Body of pancreas (tissue), 4 donors: ENCODE data around the gene TOGARAM2. TPM values are rescaled to one million over a fixed set of nuclear protein-coding genes. Genes with fewer than 3 reads are reported as not detected.
A peak's percentile ranks its signal among the peaks of the same experiment; 100 is the strongest.

ENCODE experiments used
- ATAC-seq: fragments of 150-250 bp; one replicate; pipeline ENCODE4 v1.9.1; 2016
- DNase-seq, 4 donors: peaks; one replicate each; pipeline ENCODE4 v3.0.0-alpha.2; 2019
- H3K27ac ChIP-seq, 4 donors: fragments of 200-600 bp; sonication (generic); 1 replicate in 3 of 4; 2 replicates in 1 of 4; pipeline versions ENCODE4 v1.5.1 to v1.6.1; 2016 to 2019; ENCODE audit warnings: mild to moderate bottlenecking in 1 of 4, mixed read lengths in 1 of 4, moderate library complexity in 1 of 4
- H3K27me3 ChIP-seq, 2 donors: fragments of 200-600 bp; sonication (generic); one replicate each; pipeline ENCODE4 v1.6.0; 2016; ENCODE audit warnings: mild to moderate bottlenecking in 1 of 2
- H3K36me3 ChIP-seq, 2 donors: fragments of 200-600 bp; sonication (generic); replicated peaks in 1 of 2; 2 replicates each; pipeline ENCODE4 v1.5.1; 2016; ENCODE audit warnings: low read depth in 2 of 2; ENCODE audit not compliant: insufficient read depth in 1 of 2
- H3K4me1 ChIP-seq: fragments of 200-600 bp; sonication (generic); one replicate; pipeline ENCODE4 v1.6.0; 2016
- H3K4me3 ChIP-seq, 2 donors: fragments of 200-600 bp; sonication (generic); 1 replicate in 1 of 2; 2 replicates in 1 of 2; pipeline ENCODE4 v1.5.1; 2016 to 2019
- H3K9me3 ChIP-seq, 3 donors: fragments of 200-600 bp; sonication (generic); 1 replicate in 2 of 3; 2 replicates in 1 of 3; pipeline ENCODE4 v1.5.1; 2016
- CTCF ChIP-seq, 7 experiments: fragments of 450-650 bp in 4 of 7; fragments of 200-600 bp in 3 of 7; sonication (generic) in 3 of 7; IDR thresholded peaks; one replicate each; pipeline ENCODE4 v1.5.1; 2016 to 2019; ENCODE audit warnings: antibody characterized with exemption in 7 of 7
- POLR2A ChIP-seq, 3 donors: fragments of 450-650 bp; IDR thresholded peaks; one replicate each; pipeline ENCODE4 v1.6.1; 2016; ENCODE audit warnings: antibody characterized with exemption in 3 of 3, mild to moderate bottlenecking in 2 of 3
- WGBS, 2 donors: methylation state at CpG; one replicate each; pipeline ENCODE4 v1.1.5; 2017; 5-methylcytosine and 5-hydroxymethylcytosine counted together
- intact Hi-C: fragments of 100-400 bp; cut with DNase I; formaldehyde crosslinking; loops from one replicate; pipeline ENCODE4 v1.15.1; 2023
- total RNA-seq, 2 donors: library from RNA; depleted of rRNA; stranded (reverse); fragments of >200 nt; gene quantifications; one replicate each; pipeline ENCODE4 v1.1.0, GENCODE V29; 2016

The TOGARAM2 gene
- total RNA-seq, 2 donors from 2014 or later, result 0.26 TPM; not detected in 1

GRCh38 chr2:29000481-29000880 lies 19.4 kb downstream of the TOGARAM2 start:
- H3K4me3 ChIP-seq, result no peak overlapping the region

GRCh38 chr2:29000956-29001355 lies 19.9 kb downstream of the TOGARAM2 start:
- TF ChIP-seq POLR2A (IDR thresholded peaks at IDR 0.05) (no peak), CTCF (IDR thresholded peaks at IDR 0.05) (no peak)
- no peaks in the 10 kb centered on the region for H3K27me3 ChIP-seq
- 72 to 73% methylated on average over 5 of the region's 5 CpGs for WGBS, 2 donors
- H3K4me3 ChIP-seq, result no peak overlapping the region
- ATAC-seq (no peak), DNase-seq (no peak)
- H3K9me3 ChIP-seq, result no peaks in the 10 kb centered on the region
- intact Hi-C loops, result no loop called here
- no peaks in the 10 kb centered on the region for H3K36me3 ChIP-seq
- no peaks in the 10 kb centered on the region for H3K4me1 ChIP-seq
- no peak overlapping the region for H3K27ac ChIP-seq

More at GRCh38 chr2:29000481-29000880, 19.4 kb downstream of the TOGARAM2 start:
- H3K36me3 ChIP-seq, result no peaks in the 10 kb centered on the region
- no peak for ATAC-seq
- peak in 2 of 4 donors; percentile 20 to 74 for DNase-seq
- no peaks in the 10 kb centered on the region for H3K9me3 ChIP-seq
- no peaks in the 10 kb centered on the region for H3K4me1 ChIP-seq
- intact Hi-C loops, result no loop called here
- H3K27ac ChIP-seq, result peak overlapping the region in 1 of 4 donors; percentile 14
- TF ChIP-seq POLR2A (IDR thresholded peaks at IDR 0.05) (no peak), CTCF (IDR thresholded peaks at IDR 0.05) (no peak)
- no peaks in the 10 kb centered on the region for H3K27me3 ChIP-seq
- WGBS, 2 donors, result 51 to 70% methylated on average over 7 of the region's 7 CpGs

DNA sequence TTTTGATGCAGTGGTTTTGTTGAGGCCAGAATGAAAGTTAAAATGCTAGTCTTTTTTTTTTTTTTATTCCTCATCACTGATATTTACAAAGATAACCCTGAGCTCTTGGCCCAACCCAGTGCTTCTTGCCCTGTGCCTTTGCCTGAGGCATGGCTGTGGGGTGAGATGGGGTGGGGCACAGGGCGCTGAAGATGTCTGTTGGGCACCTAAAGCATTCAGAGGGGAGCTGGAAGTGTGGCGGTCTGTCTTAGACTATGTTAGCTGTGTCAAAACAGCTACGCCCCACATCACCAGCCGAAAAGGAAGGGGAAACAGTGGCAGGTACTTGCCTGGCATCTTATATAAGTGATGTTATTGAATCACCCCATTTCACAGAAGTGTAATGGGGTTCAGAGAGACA lies 20.7 kb downstream of the TOGARAM2 start:
- DNase-seq, result no peak
- H3K27ac ChIP-seq, result no peak overlapping the region
- intact Hi-C loops, result no loop called here
- no peak overlapping the region for H3K4me3 ChIP-seq
- no peaks in the 10 kb centered on the region for H3K27me3 ChIP-seq
- no peaks in the 10 kb centered on the region for H3K4me1 ChIP-seq
- no peak for TF ChIP-seq POLR2A (IDR thresholded peaks at IDR 0.05)
- TF ChIP-seq CTCF (IDR thresholded peaks at IDR 0.05), result no peak
- WGBS, 2 donors, result 87 to 89% methylated on average over 4 of the region's 4 CpGs
- H3K36me3 ChIP-seq, result no peaks in the 10 kb centered on the region
- no peaks in the 10 kb centered on the region for H3K9me3 ChIP-seq
- no peak for ATAC-seq

GRCh38 chr2:29004755-29005154 lies 23.7 kb downstream of the TOGARAM2 start:
- no peak for ATAC-seq
- Histone ChIP-seq H3K4me1 (no peaks in the 10 kb centered on the region), H3K27ac (no peak overlapping the region), H3K9me3 (no peaks in the 10 kb centered on the region), H3K4me3 (no peak overlapping the region), H3K36me3 (no peaks in the 10 kb centered on the region), H3K27me3 (no peaks in the 10 kb centered on the region)
- intact Hi-C loops, result no loop called here
- no peak for DNase-seq
- 0 to 4% methylated on average over 1 of the region's 1 CpG for WGBS, 2 donors
- TF ChIP-seq CTCF (IDR thresholded peaks at IDR 0.05), result no peak
- TF ChIP-seq POLR2A (IDR thresholded peaks at IDR 0.05), result no peak

DNA sequence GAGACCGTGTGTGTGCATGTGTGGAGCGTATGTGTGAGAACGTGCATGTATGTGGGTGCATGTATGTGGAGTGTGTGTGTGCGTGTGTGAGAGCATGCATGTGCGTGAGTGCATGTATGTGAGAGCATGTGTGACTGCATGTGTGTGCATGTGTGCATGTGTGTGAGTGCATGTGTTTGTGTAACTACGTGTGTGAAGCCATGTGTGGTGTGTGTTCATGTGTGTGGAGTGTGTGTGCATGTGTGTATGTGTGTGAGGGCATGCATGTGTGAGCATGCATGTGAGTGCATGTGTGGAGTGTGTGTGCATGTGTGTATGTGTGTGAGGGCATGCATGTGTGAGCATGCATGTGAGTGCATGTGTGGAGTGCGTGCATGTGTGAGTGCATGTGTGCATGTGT lies 24.2 kb downstream of the TOGARAM2 start:
- Histone ChIP-seq H3K4me1 (no peaks in the 10 kb centered on the region), H3K36me3 (no peaks in the 10 kb centered on the region), H3K4me3 (no peak overlapping the region), H3K27me3 (no peaks in the 10 kb centered on the region), H3K27ac (no peak overlapping the region), H3K9me3 (no peaks in the 10 kb centered on the region)
- DNase-seq, result no peak
- TF ChIP-seq CTCF (IDR thresholded peaks at IDR 0.05) (no peak), POLR2A (IDR thresholded peaks at IDR 0.05) (no peak)
- WGBS, 2 donors, result 55 to 67% methylated on average over 7 of the region's 7 CpGs
- no peak for ATAC-seq
- intact Hi-C loops, result no loop called here
